PC-9 (cell line): Measurements from ENCODE around the gene LAMC3. TPM values are rescaled to one million over a fixed set of nuclear protein-coding genes. Genes with fewer than 3 reads are reported as not detected.

Experiments used
- BruUV-seq: library from RNA; stranded (reverse); fragments of 400-500 nt; replicated peaks from 2 replicates; lab custom pipeline; 2021; lab: Mats Ljungman, UMichigan
- CTCF ChIA-PET: fragments of 300-600 bp; sonication (Branson Sonifier 250); formaldehyde crosslinking; loops from one replicate; lab custom pipeline; 2022; ENCODE audit warnings: antibody characterized with exemption; lab: Charles Lee
- POLR2A ChIA-PET: fragments of 300-600 bp; sonication (Branson Sonifier 250); formaldehyde crosslinking; loops from one replicate; lab custom pipeline; 2022; ENCODE audit warnings: antibody characterized with exemption; ENCODE audit not compliant: unreplicated experiment; lab: Charles Lee
- DNase-seq, 2 experiments: peaks; one replicate each; pipeline versions ENCODE4 v3.0.0 to v3.0.0-alpha.2; 2015 to 2022; ENCODE audit warnings: mixed read lengths in 1 of 2
- H2AFZ ChIP-seq: fragments of 200-600 bp; sonication (generic); 2 replicates; pipeline ENCODE4 v1.8.1; 2017; ENCODE audit warnings: antibody characterized with exemption
- H3F3A ChIP-seq: fragments of 200-600 bp; sonication (generic); 2 replicates; pipeline ENCODE4 v1.8.1; 2017; ENCODE audit warnings: antibody characterized with exemption, mild to moderate bottlenecking, low read depth; ENCODE audit not compliant: insufficient read depth
- H3K27ac ChIP-seq: fragments of 200-600 bp; sonication (generic); 2 replicates; pipeline ENCODE4 v1.6.1; 2016; ENCODE audit warnings: mixed run types
- H3K27me3 ChIP-seq: fragments of 200-600 bp; sonication (generic); 2 replicates; pipeline ENCODE4 v1.6.1; 2016; ENCODE audit warnings: low read depth, mixed run types; ENCODE audit not compliant: insufficient read depth
- H3K36me3 ChIP-seq: fragments of 200-600 bp; sonication (generic); 2 replicates; pipeline ENCODE4 v1.6.1; 2016; ENCODE audit warnings: low read depth, mixed run types
- H3K4me1 ChIP-seq: fragments of 200-600 bp; sonication (generic); replicated peaks from 2 replicates; pipeline ENCODE4 v1.6.1; 2016; ENCODE audit warnings: mixed run types; ENCODE audit not compliant: insufficient read depth
- H3K4me2 ChIP-seq: fragments of 200-600 bp; sonication (generic); 2 replicates; pipeline ENCODE4 v1.6.1; 2017; ENCODE audit warnings: mixed run types
- H3K4me3 ChIP-seq: fragments of 200-600 bp; sonication (generic); 2 replicates; pipeline ENCODE4 v1.6.1; 2016; ENCODE audit warnings: mixed run types
- H3K79me2 ChIP-seq: fragments of 200-600 bp; sonication (generic); 2 replicates; pipeline ENCODE4 v1.6.1; 2017; ENCODE audit warnings: low read depth, mixed run types
- H3K9me2 ChIP-seq: fragments of 200-600 bp; sonication (generic); 2 replicates; pipeline ENCODE4 v1.8.1; 2017; ENCODE audit warnings: mild to moderate bottlenecking; ENCODE audit not compliant: insufficient read depth
- H3K9me3 ChIP-seq: fragments of 200-600 bp; sonication (generic); 2 replicates; pipeline ENCODE4 v1.8.1; 2016; ENCODE audit warnings: low read depth; ENCODE audit not compliant: insufficient read depth
- H4K20me1 ChIP-seq: fragments of 200-600 bp; sonication (generic); 2 replicates; pipeline ENCODE4 v1.8.1; 2017; ENCODE audit not compliant: insufficient read depth
- CTCF ChIP-seq: fragments of 200-600 bp; sonication (generic); conservative IDR thresholded peaks from 2 replicates; pipeline ENCODE4 v1.6.1; 2017; ENCODE audit warnings: mixed run types, antibody characterized with exemption, mild to moderate bottlenecking, moderate library complexity
- EZH2 ChIP-seq: fragments of 200-600 bp; sonication (generic); IDR thresholded peaks from 2 replicates; pipeline ENCODE4 v1.8.0; 2017; ENCODE audit warnings: antibody characterized with exemption, low read depth
- intact Hi-C: fragments of 100-400 bp; cut with micrococcal nuclease; formaldehyde crosslinking; loops from one replicate; pipeline ENCODE4 v1.10.0; 2022; ENCODE audit not compliant: unreplicated experiment
- total RNA-seq: library from RNA; stranded (reverse); gene quantifications from 2 replicates; pipeline ENCODE4 v1.2.3, GENCODE V29; 2021

Gene LAMC3
- total RNA-seq, 1 experiment from 2014 or later, result 0.41 TPM

GRCh38 chr9:131048332-131048731 lies 39.4 kb downstream of the LAMC3 start:
- no peaks in the 10 kb centered on the region for H4K20me1 ChIP-seq
- no peak overlapping the region for H2AFZ ChIP-seq
- H3K79me2 ChIP-seq, result no peaks in the 10 kb centered on the region
- H3K4me3 ChIP-seq, result no peak overlapping the region
- H3F3A ChIP-seq, result no peaks in the 10 kb centered on the region
- CTCF ChIA-PET, result interaction anchor here (0.6 kb wide), 1 partner anchor 159 kb away, joined by 8 read pairs; no protein-coding TSS in a partner anchor
- no peaks in the 10 kb centered on the region for H3K4me1 ChIP-seq
- H3K9me2 ChIP-seq, result no peaks in the 10 kb centered on the region
- no peak overlapping the region for H3K4me2 ChIP-seq
- TF ChIP-seq CTCF, result no peak
- POLR2A ChIA-PET, result no interaction called here
- H3K27ac ChIP-seq, result no peak overlapping the region
- H3K27me3 ChIP-seq, result no peaks in the 10 kb centered on the region
- BruUV-seq, result no TSS peak
- H3K36me3 ChIP-seq, result no peaks in the 10 kb centered on the region
- H3K9me3 ChIP-seq, result no peaks in the 10 kb centered on the region
- intact Hi-C loops, result loop anchor here (5.0 kb wide), 2 partner anchors 41 to 106 kb away; partner anchors contain the start of gene LAMC3
- peak in 1 of 2 experiments; percentile 37 for DNase-seq

GRCh38 chr9:131048820-131049219 lies 39.8 kb downstream of the LAMC3 start:
- no peaks in the 10 kb centered on the region for H3K9me3 ChIP-seq
- CTCF ChIA-PET, result interaction anchor here (0.6 kb wide), 1 partner anchor 159 kb away, joined by 3 read pairs; no protein-coding TSS in a partner anchor
- BruUV-seq, result no TSS peak

DNA sequence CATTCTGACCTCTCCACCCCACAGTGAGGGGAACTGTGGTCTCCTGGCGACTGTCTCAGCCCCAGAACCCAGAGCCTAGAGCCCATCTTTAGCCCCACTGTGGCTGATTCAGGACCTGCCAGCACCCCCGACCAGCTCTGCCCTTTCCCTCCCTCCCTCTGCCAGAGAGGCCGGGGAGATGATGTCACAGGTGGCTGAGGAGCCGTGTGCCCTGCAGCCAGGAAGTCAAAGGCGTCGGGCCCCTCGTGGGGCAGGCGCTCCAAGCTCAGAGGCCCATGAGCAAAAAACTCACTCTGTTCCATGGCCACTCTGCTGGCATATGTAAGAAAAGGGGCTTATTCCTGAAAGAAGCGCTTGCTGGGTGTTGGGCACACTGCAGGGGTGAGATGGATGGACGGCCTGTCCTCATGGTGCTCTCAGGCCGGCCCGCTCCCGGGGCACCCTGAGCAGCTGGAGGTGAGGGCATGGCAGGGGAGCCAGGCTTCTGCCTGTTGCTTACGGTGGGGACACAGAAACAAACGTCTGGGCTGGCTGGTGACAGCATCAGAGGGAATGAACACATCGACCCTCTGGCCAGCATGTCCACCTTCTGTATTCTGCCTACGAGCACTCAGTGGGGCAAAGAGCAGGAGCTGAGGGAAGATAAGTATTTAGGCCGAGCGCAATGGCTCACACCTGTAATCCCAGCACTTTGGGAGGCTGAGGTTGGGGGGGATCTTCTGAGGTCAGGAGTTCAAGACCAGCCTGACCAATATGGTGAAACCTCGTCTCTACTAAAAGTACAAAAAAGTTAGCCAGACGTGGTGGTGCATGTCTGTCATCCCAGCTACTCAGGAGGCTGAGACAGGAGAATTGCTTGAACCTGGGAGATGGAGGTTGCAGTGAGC lies 41.1 kb downstream of the LAMC3 start:
- H3K9me3 ChIP-seq, result no peaks in the 10 kb centered on the region
- H3K4me2 ChIP-seq, result no peak overlapping the region
- no peak overlapping the region for H2AFZ ChIP-seq
- no peaks in the 10 kb centered on the region for H4K20me1 ChIP-seq
- no peaks in the 10 kb centered on the region for H3K27me3 ChIP-seq
- no peaks in the 10 kb centered on the region for H3K4me1 ChIP-seq
- no peak overlapping the region for H3K4me3 ChIP-seq
- intact Hi-C loops, result loop anchor here (5.0 kb wide), 2 partner anchors 43 to 108 kb away; partner anchors contain the start of gene LAMC3
- TF ChIP-seq CTCF, result no peak
- TF ChIP-seq EZH2, result no peak
- no TSS peak for BruUV-seq
- no peaks in the 10 kb centered on the region for H3K79me2 ChIP-seq
- no peaks in the 10 kb centered on the region for H3K36me3 ChIP-seq
- no peak overlapping the region for H3K27ac ChIP-seq
- no peaks in the 10 kb centered on the region for H3K9me2 ChIP-seq
- ChIA-PET CTCF (no interaction called here), POLR2A (no interaction called here)
- no peak for DNase-seq
- H3F3A ChIP-seq, result no peaks in the 10 kb centered on the region

More at GRCh38 chr9:131048820-131049219, 39.8 kb downstream of the LAMC3 start:
- Histone ChIP-seq H3K4me3 (no peak overlapping the region), H3K27ac (no peak overlapping the region), H3K79me2 (no peaks in the 10 kb centered on the region), H2AFZ (no peak overlapping the region), H3K27me3 (no peaks in the 10 kb centered on the region), H3K4me1 (no peaks in the 10 kb centered on the region), H3K9me2 (no peaks in the 10 kb centered on the region), H4K20me1 (no peaks in the 10 kb centered on the region), H3K36me3 (no peaks in the 10 kb centered on the region), H3K4me2 (no peak overlapping the region), H3F3A (no peaks in the 10 kb centered on the region)
- no peak for DNase-seq
- intact Hi-C loops, result loop anchor here (5.0 kb wide), 2 partner anchors 42 to 107 kb away; partner anchors contain the start of gene LAMC3
- TF ChIP-seq CTCF (no peak), EZH2 (no peak)
- POLR2A ChIA-PET, result no interaction called here
